ENCODE results near the gene SLC22A23. TPM values are rescaled to one million over a fixed set of nuclear protein-coding genes. Genes with fewer than 3 reads are reported as not detected.

The SLC22A23 gene
- total RNA-seq, 4 donors from 2014 or later: 6.2 to 10.8 (median 7.8) TPM

GRCh38 chr6:3321042-3321441, 135.8 kb downstream of the SLC22A23 start:
- 93 to 98% methylated on average over 4 to 6 of the region's 11 CpGs for WGBS, 2 donors (ENCODE audit: low coverage in 1 of 2)
- ATAC-seq: no peak

GRCh38 chr6:3320238-3320811, 136.5 kb downstream of the SLC22A23 start:
- TF ChIP-seq POLR2AphosphoS5 (IDR thresholded peaks at IDR 0.05) (no peak), POLR2A (IDR thresholded peaks at IDR 0.05) (no peak), EP300 (IDR thresholded peaks at IDR 0.05) (no peak), CTCF (IDR thresholded peaks at IDR 0.05) (no peak)
- Histone ChIP-seq H3K27me3 (no peaks in the 10 kb centered on the region), H3K4me3 (no peak overlapping the region), H3K36me3 (peaks cover 0 to 13% of the 10 kb centered on the region in 2 donors), H3K4me1 (peaks cover 0 to 30% (median 18%) of the 10 kb centered on the region in 3 donors), H3K9me3 (no peaks in the 10 kb centered on the region), H3K27ac (no peak overlapping the region)
- WGBS, 2 donors (ENCODE audit: low coverage in 1 of 2): 88 to 100% methylated on average over 2 to 7 of the region's 7 CpGs
- ATAC-seq: no peak

More at GRCh38 chr6:3321042-3321441, 135.8 kb downstream of the SLC22A23 start:
- Histone ChIP-seq H3K27me3 (no peaks in the 10 kb centered on the region), H3K27ac (no peak overlapping the region), H3K4me3 (no peak overlapping the region), H3K36me3 (peaks cover 0 to 13% of the 10 kb centered on the region in 2 donors), H3K4me1 (peaks cover 0 to 37% (median 21%) of the 10 kb centered on the region in 3 donors), H3K9me3 (no peaks in the 10 kb centered on the region)
- TF ChIP-seq POLR2A (IDR thresholded peaks at IDR 0.05) (no peak), POLR2AphosphoS5 (IDR thresholded peaks at IDR 0.05) (no peak), EP300 (IDR thresholded peaks at IDR 0.05) (no peak)

GRCh38 chr6:3319610-3320200, 137.1 kb downstream of the SLC22A23 start:
- peaks cover 0 to 24% (median 12%) of the 10 kb centered on the region in 3 donors for H3K4me1 ChIP-seq
- no peaks in the 10 kb centered on the region for H3K27me3 ChIP-seq
- no peaks in the 10 kb centered on the region for H3K9me3 ChIP-seq
- TF ChIP-seq CTCF (IDR thresholded peaks at IDR 0.05) (no peak), EP300 (IDR thresholded peaks at IDR 0.05) (no peak), POLR2AphosphoS5 (IDR thresholded peaks at IDR 0.05) (no peak), POLR2A (IDR thresholded peaks at IDR 0.05) (no peak)
- WGBS, 2 donors (ENCODE audit: low coverage in 1 of 2): 82 to 100% methylated on average over 1 to 2 of the region's 10 CpGs
- ATAC-seq: no peak
- peaks cover 0 to 16% of the 10 kb centered on the region in 2 donors for H3K36me3 ChIP-seq
- H3K4me3 ChIP-seq: no peak overlapping the region
- no peak overlapping the region for H3K27ac ChIP-seq

- WGBS, 2 donors (ENCODE audit: low coverage in 1 of 2): 80 to 93% methylated on average over 2 to 9 of the region's 13 CpGs
- no peaks in the 10 kb centered on the region for H3K9me3 ChIP-seq
- peaks cover 0 to 17% (median 7%) of the 10 kb centered on the region in 3 donors for H3K4me1 ChIP-seq
- H3K36me3 ChIP-seq: peaks cover 0 to 16% of the 10 kb centered on the region in 2 donors
- TF ChIP-seq EP300 (IDR thresholded peaks at IDR 0.05): no peak
- no peak for TF ChIP-seq CTCF (IDR thresholded peaks at IDR 0.05)
- no peak for TF ChIP-seq POLR2A (IDR thresholded peaks at IDR 0.05)
- no peak for TF ChIP-seq POLR2AphosphoS5 (IDR thresholded peaks at IDR 0.05)
- ATAC-seq: no peak
- H3K27ac ChIP-seq: no peak overlapping the region
- H3K4me3 ChIP-seq: no peak overlapping the region
- no peaks in the 10 kb centered on the region for H3K27me3 ChIP-seq
Observed at GRCh38 chr6:3318821-3319540, 137.9 kb downstream of the SLC22A23 start.

GRCh38 chr6:3318226-3318625, 138.6 kb downstream of the SLC22A23 start:
- no peak overlapping the region for H3K4me3 ChIP-seq

More at GRCh38 chr6:3318226-3318625, 138.6 kb downstream of the SLC22A23 start:
- H3K4me1 ChIP-seq: peaks cover 0 to 11% (median 7%) of the 10 kb centered on the region in 3 donors
- peaks cover 0 to 14% of the 10 kb centered on the region in 2 donors for H3K36me3 ChIP-seq
- no peak overlapping the region for H3K27ac ChIP-seq
- no peaks in the 10 kb centered on the region for H3K27me3 ChIP-seq
- 75 to 90% methylated on average over 2 to 4 of the region's 10 CpGs for WGBS, 2 donors (ENCODE audit: low coverage in 1 of 2)
- no peak for ATAC-seq
- no peaks in the 10 kb centered on the region for H3K9me3 ChIP-seq
- TF ChIP-seq POLR2AphosphoS5 (IDR thresholded peaks at IDR 0.05) (no peak), CTCF (IDR thresholded peaks at IDR 0.05) (no peak), POLR2A (IDR thresholded peaks at IDR 0.05) (no peak), EP300 (IDR thresholded peaks at IDR 0.05) (no peak)

Data from gastroesophageal sphincter (tissue), 4 donors.